ENCODE measurements around the gene PKMYT1. TPM values are rescaled to one million over a fixed set of nuclear protein-coding genes. Genes with fewer than 3 reads are reported as not detected.
A peak's percentile ranks its signal among the peaks of the same experiment; 100 is the strongest.
"Not testable (repeated sequence)": the region's sequence is repeated elsewhere in the genome, so short reads cannot be mapped to it uniquely, and the experiment has no call there.

PKMYT1 gene
- polyA plus RNA-seq, 1 donor, result 22.0 TPM

DNA sequence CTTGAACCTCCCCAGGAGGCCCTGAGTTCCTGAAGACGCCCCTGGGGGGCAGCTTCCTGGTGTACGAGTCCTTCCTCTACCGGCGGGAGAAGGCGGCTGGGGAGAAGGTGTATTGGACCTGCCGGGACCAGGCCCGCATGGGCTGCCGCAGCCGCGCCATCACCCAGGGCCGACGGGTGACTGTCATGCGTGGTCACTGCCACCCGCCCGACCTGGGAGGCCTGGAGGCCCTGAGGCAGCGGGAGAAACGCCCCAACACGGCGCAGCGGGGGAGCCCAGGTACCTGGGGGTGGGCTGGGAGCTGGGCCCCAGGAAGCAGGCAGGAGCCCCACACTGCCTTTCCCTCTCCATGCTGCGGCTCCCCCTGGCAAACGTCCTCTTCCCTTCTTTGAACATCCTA, 46.5 kb downstream of the PKMYT1 start:
- DNase-seq, result no peak

DNA sequence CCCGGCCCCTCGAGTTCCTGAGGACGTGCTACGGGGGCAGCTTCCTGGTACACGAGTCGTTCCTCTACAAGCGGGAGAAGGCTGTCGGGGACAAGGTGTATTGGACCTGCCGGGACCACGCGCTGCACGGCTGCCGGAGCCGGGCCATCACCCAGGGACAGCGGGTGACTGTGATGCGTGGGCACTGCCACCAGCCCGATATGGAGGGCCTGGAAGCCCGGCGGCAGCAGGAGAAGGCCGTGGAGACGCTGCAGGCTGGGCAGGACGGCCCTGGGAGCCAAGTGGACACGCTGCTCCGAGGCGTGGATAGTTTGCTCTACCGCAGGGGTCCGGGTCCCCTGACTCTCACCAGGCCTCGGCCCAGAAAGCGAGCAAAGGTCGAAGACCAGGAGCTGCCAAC, 47.1 kb downstream of the PKMYT1 start:
- no peak for DNase-seq

DNA sequence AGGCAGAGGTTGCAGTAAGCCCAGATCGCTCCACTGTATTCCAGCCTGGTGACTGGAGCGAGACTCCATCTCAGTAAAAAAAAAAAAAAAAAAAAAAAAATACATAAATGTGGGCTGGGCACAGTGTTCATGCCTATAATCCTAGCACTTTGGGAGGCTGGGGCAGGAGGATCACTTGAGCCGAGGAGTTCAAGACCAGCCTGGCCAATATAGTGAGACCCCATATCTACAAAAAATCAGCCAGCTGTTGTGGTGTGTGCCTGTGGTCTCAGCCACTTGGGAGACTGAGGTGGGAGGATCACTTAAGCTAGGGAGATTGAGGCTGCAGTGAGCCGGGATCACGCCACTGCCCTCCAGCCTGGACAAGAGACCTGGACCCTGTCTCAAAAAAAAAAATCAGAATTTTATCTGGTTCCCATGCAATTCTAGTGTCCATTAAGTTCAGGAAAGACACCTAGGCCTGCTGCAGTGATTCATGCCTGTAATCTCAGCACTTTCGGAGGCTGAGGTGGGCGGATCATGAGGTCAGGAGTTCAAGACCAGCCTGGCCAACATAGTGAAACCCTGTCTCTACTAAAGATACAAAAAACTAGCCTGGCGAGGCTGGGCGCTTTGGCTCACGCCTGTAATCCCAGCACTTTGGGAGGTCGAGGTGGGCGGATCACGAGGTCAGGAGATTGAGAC, 48.9 kb downstream of the PKMYT1 start:
- DNase-seq, result not testable (repeated sequence)

DNA sequence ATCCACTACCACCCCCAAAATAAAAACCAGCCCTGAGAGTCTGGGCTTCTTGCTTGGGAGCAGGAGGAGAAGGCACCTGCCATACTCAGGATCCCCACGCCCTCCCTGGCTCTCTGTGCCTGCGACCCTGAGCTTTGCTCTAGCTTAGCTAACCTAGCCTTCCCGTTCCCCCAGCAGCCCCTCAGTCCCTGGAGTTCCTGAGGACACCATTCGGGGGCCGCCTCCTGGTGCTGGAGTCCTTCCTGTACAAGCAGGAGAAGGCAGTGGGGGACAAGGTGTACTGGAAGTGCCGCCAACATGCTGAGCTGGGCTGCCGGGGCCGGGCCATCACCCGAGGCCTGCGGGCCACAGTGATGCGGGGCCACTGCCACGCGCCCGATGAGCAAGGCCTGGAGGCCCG, 50.0 kb downstream of the PKMYT1 start:
- DNase-seq, result no peak

DNA sequence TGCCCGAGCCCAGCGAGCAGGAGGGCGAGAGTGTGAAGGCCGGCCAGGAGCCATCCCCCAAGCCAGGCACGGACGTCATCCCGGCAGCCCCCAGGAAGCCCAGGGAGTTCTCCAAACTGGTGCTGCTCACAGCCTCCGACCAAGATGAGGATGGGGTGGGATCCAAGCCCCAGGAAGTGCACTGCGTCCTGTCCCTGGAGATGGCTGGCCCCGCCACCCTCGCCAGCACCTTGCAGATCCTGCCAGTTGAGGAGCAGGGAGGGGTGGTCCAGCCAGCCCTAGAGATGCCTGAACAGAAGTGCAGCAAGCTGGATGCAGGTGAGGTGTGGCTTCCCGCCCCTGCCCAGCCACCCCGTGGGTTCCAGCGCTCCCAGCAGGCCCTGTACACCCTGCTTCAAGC, 50.6 kb downstream of the PKMYT1 start:
- DNase-seq, result no peak

DNA sequence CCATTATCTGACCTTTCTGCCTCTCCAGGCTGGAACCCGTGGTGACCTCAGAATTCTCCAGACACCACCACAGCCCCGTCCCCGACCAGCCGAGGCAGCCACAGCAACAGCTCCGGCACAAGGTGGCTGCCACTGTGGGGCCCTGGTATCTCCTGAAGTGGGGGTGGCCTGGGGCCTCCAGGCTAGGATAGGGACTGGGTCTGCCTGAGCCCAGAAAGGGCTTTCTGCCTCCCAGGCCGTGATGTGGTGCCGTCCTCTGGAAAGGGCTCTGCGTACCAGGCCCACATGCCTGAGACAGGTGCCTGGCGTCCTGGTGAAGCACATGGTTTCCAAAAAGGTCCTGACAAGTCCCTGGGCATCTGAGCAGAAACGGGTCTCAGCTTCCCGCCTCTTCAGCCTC, 51.5 kb downstream of the PKMYT1 start:
- no peak for DNase-seq

DNA sequence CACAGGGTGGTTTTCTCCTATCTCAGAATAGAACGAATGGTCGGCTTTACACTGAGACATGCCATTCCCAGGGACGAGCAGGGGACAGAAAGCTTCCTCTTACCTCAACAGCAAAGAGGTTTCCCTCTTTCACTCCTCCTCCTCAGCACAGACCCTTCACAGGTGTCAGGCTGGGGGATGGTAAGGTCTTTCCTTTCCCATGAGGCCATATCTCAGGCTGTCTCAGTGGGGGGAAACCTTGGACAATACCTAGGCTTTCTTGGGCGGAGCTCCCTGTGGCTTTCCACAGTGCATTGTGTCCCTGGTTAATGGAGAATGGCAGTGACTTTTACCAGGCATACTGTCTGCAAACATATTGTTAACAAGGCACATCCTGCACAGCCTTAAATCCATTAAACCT, 52.1 kb downstream of the PKMYT1 start:
- DNase-seq, result not testable (repeated sequence)

DNA sequence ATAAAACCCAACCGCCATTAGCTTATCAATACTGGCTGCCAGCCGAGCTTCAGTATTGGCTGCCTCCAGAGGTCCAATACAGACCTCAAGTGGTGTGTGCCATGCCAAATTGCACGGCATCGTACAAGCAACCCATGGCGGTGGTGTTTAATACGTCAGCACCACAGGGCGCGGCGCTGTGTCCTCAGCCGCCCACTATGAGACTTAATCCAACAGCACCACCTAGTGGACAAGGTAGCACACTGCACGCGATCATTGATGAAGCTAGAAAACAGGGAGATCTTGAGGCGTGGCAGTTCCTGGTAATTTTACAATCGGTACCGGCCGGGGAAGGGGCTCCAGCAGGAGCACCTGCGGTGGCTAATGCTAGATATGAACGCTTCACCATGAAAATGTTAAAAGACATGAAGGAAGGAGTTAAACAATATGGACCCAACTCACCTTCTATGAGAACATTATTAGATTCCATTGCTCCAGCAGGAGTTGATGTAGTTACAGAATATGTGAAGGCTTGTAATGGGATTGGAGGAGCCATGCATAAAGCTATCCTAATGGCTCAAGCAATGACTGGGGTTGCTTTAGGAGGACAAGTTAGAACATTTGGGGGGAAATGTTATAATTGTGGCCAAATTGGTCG, 53.1 kb downstream of the PKMYT1 start:
- peak; percentile 87 for DNase-seq

DNA sequence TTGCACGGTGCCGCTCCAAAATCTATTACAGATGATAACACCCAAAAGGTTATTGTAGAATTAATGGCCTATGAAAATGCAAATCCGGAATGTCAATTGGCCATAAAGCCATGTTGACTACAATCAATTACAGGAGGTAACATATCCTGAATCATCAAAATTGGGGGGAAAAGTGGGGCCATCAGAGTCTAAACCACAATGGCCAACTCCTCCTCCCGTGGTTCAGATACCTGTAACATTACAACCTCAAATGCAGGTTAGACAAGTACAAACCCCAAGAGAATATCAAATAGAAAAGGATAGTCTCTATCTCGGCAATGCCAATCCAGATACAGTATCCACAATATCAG, 53.6 kb downstream of the PKMYT1 start:
- no peak for DNase-seq

DNA sequence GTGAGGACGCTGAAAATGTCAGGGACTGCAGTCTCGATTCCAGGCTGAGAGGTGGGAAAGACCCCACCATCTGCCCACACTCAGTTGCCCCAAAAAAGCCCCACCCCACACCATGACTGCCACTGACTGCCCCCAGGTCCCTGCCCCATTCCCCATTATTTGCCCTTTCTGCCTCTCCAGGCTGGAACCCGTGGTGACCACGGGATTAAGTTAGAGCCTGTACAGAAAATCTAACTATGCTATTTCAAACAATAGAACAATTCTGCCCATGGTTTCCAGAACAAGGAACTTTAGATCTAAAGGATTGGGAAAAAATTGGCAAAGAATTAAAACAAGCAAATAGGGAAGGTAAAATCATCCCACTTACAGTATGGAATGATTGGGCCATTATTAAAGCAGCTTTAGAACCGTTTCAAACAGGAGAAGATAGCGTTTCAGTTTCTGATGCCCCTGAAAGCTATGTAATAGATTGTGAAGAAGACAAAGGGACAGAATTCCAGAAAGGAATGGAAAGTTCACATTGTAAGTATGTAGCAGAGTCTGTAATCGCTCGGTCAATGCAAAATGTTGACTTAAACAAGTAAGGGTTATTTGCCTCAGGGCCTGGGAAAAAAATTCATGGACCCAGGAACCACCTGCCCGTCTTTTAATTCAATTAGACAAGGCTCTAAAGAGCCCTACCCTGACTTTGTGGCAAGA, 54.1 kb downstream of the PKMYT1 start:
- no peak for DNase-seq

DNA sequence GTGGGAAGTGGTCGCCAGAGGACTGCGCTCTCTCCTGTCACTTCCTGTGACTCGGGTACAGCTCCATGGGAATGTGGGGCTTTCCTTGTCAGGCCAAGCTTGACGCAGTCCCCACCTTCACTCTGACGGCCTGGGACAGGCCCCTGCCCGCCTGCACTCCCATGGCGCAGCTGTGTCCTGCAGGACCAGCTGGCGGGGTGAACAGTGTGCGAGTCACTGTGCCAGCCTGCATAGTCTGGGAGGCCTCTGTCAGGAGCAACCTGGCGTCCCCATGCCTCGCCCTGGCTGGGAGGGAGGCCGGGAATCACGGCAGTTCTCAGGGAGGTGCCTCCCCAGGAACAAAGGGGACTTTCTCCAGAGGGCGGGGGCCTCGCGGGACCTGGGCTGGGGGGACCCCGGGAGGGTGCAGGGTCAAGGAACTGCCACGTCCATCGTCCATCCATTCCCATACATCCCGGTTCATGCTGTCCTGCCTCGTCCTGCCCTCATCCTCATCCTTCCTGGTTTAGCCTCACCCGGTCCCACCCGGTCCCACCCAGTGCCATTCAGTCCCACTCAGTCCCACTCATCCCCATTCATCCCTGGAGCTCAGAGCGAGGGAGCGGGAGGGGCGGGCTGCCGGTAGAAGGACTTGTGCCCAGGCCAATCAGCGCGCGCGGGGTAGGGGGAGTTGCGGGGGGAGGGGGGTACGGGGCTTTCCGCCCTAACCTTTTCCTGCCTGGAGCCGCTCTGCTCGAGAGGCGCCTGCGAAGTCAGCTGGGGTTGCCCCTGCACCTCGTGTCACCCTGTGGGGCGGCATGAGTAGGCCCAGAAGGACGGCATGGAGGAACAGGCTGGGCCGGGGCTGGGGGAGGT, 55.1 kb downstream of the PKMYT1 start:
- DNase-seq, result no peak

DNA sequence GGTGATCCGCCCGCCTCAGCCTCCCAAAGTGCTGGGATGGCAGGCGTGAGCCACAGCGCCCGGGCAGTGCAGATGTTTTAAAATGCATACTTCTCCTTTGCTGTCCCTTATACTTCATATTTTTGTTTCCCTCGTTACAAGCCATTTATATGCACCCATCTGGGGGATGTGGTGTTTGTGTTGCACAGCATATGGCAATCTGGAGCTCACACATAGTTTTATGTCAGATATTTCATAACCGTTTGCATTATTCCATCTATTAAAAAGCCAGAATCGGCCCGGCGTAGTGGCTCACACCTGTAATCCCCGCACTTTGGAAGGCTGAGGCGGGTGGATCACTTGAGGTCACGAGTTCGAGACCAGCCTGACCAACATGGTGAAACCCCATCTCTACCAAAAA, 56.8 kb downstream of the PKMYT1 start:
- DNase-seq, result no peak

Other genes starting within 250 kb of the PKMYT1 start
- gene SRRM2, start 227.8 kb downstream of the PKMYT1 start, polyA plus RNA-seq (ENCODE audit: insufficient read length), result 820 TPM
- 182 TPM for gene ELOB, start 203.2 kb downstream of the PKMYT1 start, polyA plus RNA-seq (ENCODE audit: insufficient read length)
- 0.20 TPM for gene PRSS33, start 192.9 kb downstream of the PKMYT1 start, polyA plus RNA-seq (ENCODE audit: insufficient read length)
- gene PRSS41, start 182.0 kb downstream of the PKMYT1 start, polyA plus RNA-seq (ENCODE audit: insufficient read length), result not detected
- 0.22 TPM for gene PRSS21, start 163.2 kb downstream of the PKMYT1 start, polyA plus RNA-seq (ENCODE audit: insufficient read length)
- 0.48 TPM for gene ZG16B, start 150.1 kb downstream of the PKMYT1 start, polyA plus RNA-seq (ENCODE audit: insufficient read length)
- gene PRSS22, start 122.3 kb downstream of the PKMYT1 start, polyA plus RNA-seq (ENCODE audit: insufficient read length), result 8.2 TPM
- 15.2 TPM for gene FLYWCH2, start 97.2 kb downstream of the PKMYT1 start, polyA plus RNA-seq (ENCODE audit: insufficient read length)
- gene FLYWCH1, start 68.5 kb downstream of the PKMYT1 start, polyA plus RNA-seq (ENCODE audit: insufficient read length), result 16.4 TPM
- 1.4 TPM for gene KREMEN2, start 16.2 kb downstream of the PKMYT1 start, polyA plus RNA-seq (ENCODE audit: insufficient read length)
- 9.6 TPM for gene PAQR4, start 11.1 kb downstream of the PKMYT1 start, polyA plus RNA-seq (ENCODE audit: insufficient read length)
- gene CLDN9, start 32.5 kb upstream of the PKMYT1 start, polyA plus RNA-seq (ENCODE audit: insufficient read length), result 2.0 TPM
- 29.6 TPM for gene CLDN6, start 37.7 kb upstream of the PKMYT1 start, polyA plus RNA-seq (ENCODE audit: insufficient read length)
- 6.7 TPM for gene TNFRSF12A, start 39.9 kb upstream of the PKMYT1 start, polyA plus RNA-seq (ENCODE audit: insufficient read length)
- 56.2 TPM for gene HCFC1R1, start 43.5 kb upstream of the PKMYT1 start, polyA plus RNA-seq (ENCODE audit: insufficient read length)
- gene THOC6, start 43.6 kb upstream of the PKMYT1 start, polyA plus RNA-seq (ENCODE audit: insufficient read length), result 29.5 TPM
- 2.6 TPM for gene BICDL2, start 56.5 kb upstream of the PKMYT1 start, polyA plus RNA-seq (ENCODE audit: insufficient read length)
- 1.7 TPM for gene MMP25, start 66.1 kb upstream of the PKMYT1 start, polyA plus RNA-seq (ENCODE audit: insufficient read length)
- 23.4 TPM for gene IL32, start 85.2 kb upstream of the PKMYT1 start, polyA plus RNA-seq (ENCODE audit: insufficient read length)
- 0.10 TPM for gene ZSCAN10, start 118.8 kb upstream of the PKMYT1 start, polyA plus RNA-seq (ENCODE audit: insufficient read length)
- 15.2 TPM for gene ZNF205, start 132.1 kb upstream of the PKMYT1 start, polyA plus RNA-seq (ENCODE audit: insufficient read length)
- gene ZNF213, start 154.6 kb upstream of the PKMYT1 start, polyA plus RNA-seq (ENCODE audit: insufficient read length), result 13.2 TPM
- not detected for gene OR1F1, start 207.8 kb upstream of the PKMYT1 start, polyA plus RNA-seq (ENCODE audit: insufficient read length)

Data from left kidney (tissue), 2 donors.